GM18907 (cell line): ENCODE measurements around the gene MOB3A.

Experiments
- ATAC-seq: cut with Tn5 transposase; IDR thresholded peaks from one replicate; pipeline ENCODE4 v1.9.1; 2021; ENCODE audit warnings: mild to moderate bottlenecking, moderate library complexity; ENCODE audit not compliant: unreplicated experiment

MOB3A gene

GRCh38 chr19:2060884-2061494 lies 35.1 kb downstream of the MOB3A start:
- peak; percentile 27 for ATAC-seq

- ATAC-seq, result no peak
Observed at GRCh38 chr19:2059422-2060201, 36.5 kb downstream of the MOB3A start.

GRCh38 chr19:2058570-2059421 lies 37.3 kb downstream of the MOB3A start:
- no peak for ATAC-seq

- ATAC-seq, result no peak
Observed at GRCh38 chr19:2057484-2058469, 38.3 kb downstream of the MOB3A start.

GRCh38 chr19:2056837-2057192 lies 39.3 kb downstream of the MOB3A start:
- no peak for ATAC-seq

GRCh38 chr19:2055931-2056836 lies 39.9 kb downstream of the MOB3A start:
- no peak for ATAC-seq

GRCh38 chr19:2054763-2055162 lies 41.4 kb downstream of the MOB3A start:
- no peak for ATAC-seq

GRCh38 chr19:2053601-2054389 lies 42.3 kb downstream of the MOB3A start:
- ATAC-seq, result no peak

GRCh38 chr19:2051773-2052704 lies 44.1 kb downstream of the MOB3A start:
- peak; percentile 31 for ATAC-seq

- peak; percentile 47 for ATAC-seq
Observed at GRCh38 chr19:2050991-2051772, 44.9 kb downstream of the MOB3A start, which contains the start of gene MKNK2. TSS of gene MKNK2 (minus strand) at chr19:2051244. CDS start at chr19:2050851, 393 bp downstream.

- peak; percentile 5 for ATAC-seq
Observed at GRCh38 chr19:2050349-2050990, 45.7 kb downstream of the MOB3A start.

GRCh38 chr19:2049741-2050348 lies 46.3 kb downstream of the MOB3A start:
- peak; percentile 1 for ATAC-seq

- ATAC-seq, result no peak
Observed at GRCh38 chr19:2048959-2049740, 47.0 kb downstream of the MOB3A start.

GRCh38 chr19:2048104-2048958 lies 47.8 kb downstream of the MOB3A start:
- ATAC-seq, result no peak
